ENCODE measurements around the gene CMAS. TPM values are rescaled to one million over a fixed set of nuclear protein-coding genes. Genes with fewer than 3 reads are reported as not detected.
"Not testable (repeated sequence)": the region's sequence is repeated elsewhere in the genome, so short reads cannot be mapped to it uniquely, and the experiment has no call there.

CMAS gene
- total and polyA plus RNA-seq, 2 of the 8 experiments (the other 6 are each of a cell fraction or from before 2014, with no cell fraction given) = 13.2 to 59.8 TPM

DNA sequence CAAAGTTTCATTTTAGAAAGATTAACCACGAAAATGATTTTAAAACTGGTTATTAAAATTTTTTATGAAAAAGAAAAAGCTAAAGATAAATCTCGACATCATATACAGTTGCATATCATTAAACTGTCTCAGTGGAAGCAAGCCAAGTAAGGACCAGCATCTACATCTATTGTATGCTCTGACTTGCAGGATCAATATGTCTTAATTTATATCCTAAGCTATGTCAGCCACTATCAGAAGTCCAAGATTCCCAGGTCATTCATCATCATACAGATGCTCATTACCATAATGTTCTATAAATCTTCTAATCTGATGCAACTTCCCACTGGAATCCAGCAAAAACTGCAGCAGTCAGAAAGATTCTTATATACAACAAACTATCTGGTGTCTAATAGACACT lies 43.5 kb downstream of the CMAS start (continued):
- TF ChIP-seq NRF1 (IDR thresholded peaks at IDR 0.05; ENCODE audit: low read depth, low read length) (no peak), CREB1 (IDR thresholded peaks at IDR 0.05) (no peak), JUND (IDR thresholded peaks at IDR 0.05; ENCODE audit: low read length) (no peak), RBBP5 (IDR thresholded peaks at IDR 0.05; ENCODE audit: borderline replicate concordance, low read depth, low read length) (no peak), RXRA (IDR thresholded peaks at IDR 0.05; ENCODE audit: insufficient read depth, low read depth, low read length) (no peak)

- H3K23ac ChIP-seq (ENCODE audit: insufficient read length); H3K27ac ChIP-seq (ENCODE audit: low read depth, low read length); POLR2A ChIA-PET (ENCODE audit: partially characterized antibody); H3K79me1 ChIP-seq (ENCODE audit: low read depth, low read length); H2BK20ac ChIP-seq (ENCODE audit: low read length); H4K5ac ChIP-seq (ENCODE audit: insufficient read length, low read depth, low read length); H3K36me3 ChIP-seq (ENCODE audit: control insufficient read depth in 2 of 4, insufficient read depth in 4 of 4, low read length in 3 of 4); H2AFZ ChIP-seq (ENCODE audit: low read length); H4K8ac ChIP-seq (ENCODE audit: extremely low read depth, insufficient read depth, low read length); H2BK15ac ChIP-seq (ENCODE audit: low read length); H3K9me3 ChIP-seq (ENCODE audit: insufficient read depth in 2 of 2, low read depth in 1 of 2, low read length in 1 of 2); H3K4me2 ChIP-seq (ENCODE audit: insufficient read depth in 1 of 2, low read depth in 2 of 2, low read length in 2 of 2); H3K27me3 ChIP-seq (replicated peaks in 1 of 4; ENCODE audit: control insufficient read depth in 3 of 4, extremely low read depth in 1 of 4, insufficient read depth in 3 of 4, low read length in 3 of 4); H2AK5ac ChIP-seq (ENCODE audit: low read depth, low read length); FAIRE-seq; H3K14ac ChIP-seq (ENCODE audit: insufficient read length); H3K23me2 ChIP-seq (ENCODE audit: low read depth, low read length); DNase-seq (ENCODE audit: low read depth in 1 of 2, low spot score in 2 of 2); H2BK5ac ChIP-seq (ENCODE audit: low read depth, low read length); H4K20me1 ChIP-seq (replicated peaks in 1 of 2; ENCODE audit: control insufficient read depth in 1 of 2, insufficient read depth in 2 of 2, low read length in 2 of 2); H3K56ac ChIP-seq (replicated peaks; ENCODE audit: insufficient read length, low read depth, low read length); H3K79me2 ChIP-seq (ENCODE audit: control insufficient read depth in 1 of 2, insufficient read depth in 2 of 2, low read length in 2 of 2); H3K18ac ChIP-seq (ENCODE audit: extremely low read depth, low read length); H4K91ac ChIP-seq (replicated peaks; ENCODE audit: insufficient read length, low read length); H3K4me3 ChIP-seq (ENCODE audit: extremely low read depth in 1 of 4, insufficient read depth in 2 of 4, low read depth in 3 of 4, low read length in 4 of 4); H3K9ac ChIP-seq (replicated peaks in 1 of 4; ENCODE audit: extremely low read depth in 1 of 4, low read depth in 3 of 4, low read length in 3 of 4); H2BK120ac ChIP-seq (replicated peaks; ENCODE audit: low read depth, low read length); H2BK12ac ChIP-seq (ENCODE audit: low read depth, low read length); H3K4me1 ChIP-seq (replicated peaks in 1 of 4; ENCODE audit: control insufficient read depth in 3 of 4, insufficient read depth in 4 of 4, low read length in 3 of 4); H3K4ac ChIP-seq (replicated peaks; ENCODE audit: insufficient read length, low read depth, low read length): not testable (repeated sequence)
- WGBS, 2 experiments (ENCODE audit: extremely low coverage in 1 of 2, insufficient coverage in 1 of 2, insufficient read length in 1 of 2, insufficient replicate concordance in 2 of 2, low coverage in 1 of 2, low lambda C conversion rate in 2 of 2, missing lambda C conversion rate in 1 of 2) = 84% methylated on average over 2 of the region's 2 CpGs; no CpG with 5 or more reads in 1 of the 2 experiments
- CTCF ChIA-PET (ENCODE audit: partially characterized antibody) = interaction anchor here (2.3 to 5.1 kb wide), 2 partner anchors 22 to 295 kb away, joined by 9 to 29 read pairs; no protein-coding TSS in a partner anchor
These were observed 53.0 kb downstream of the CMAS start for GRCh38 chr12:22099062-22099461.
